Endothelial cell of umbilical vein (primary cell): Measurements from ENCODE around the gene EDRF1. TPM values are rescaled to one million over a fixed set of nuclear protein-coding genes. Genes with fewer than 3 reads are reported as not detected.

ENCODE experiments used
- BruUV-seq: library from RNA; stranded (reverse); fragments of 400-500 nt; replicated peaks from 2 replicates; lab custom pipeline; 2021; lab: Mats Ljungman, UMichigan
- CTCF ChIA-PET: fragments of 300-600, 350-600 bp; sonication (Branson Sonifier 250); formaldehyde crosslinking; loops from one replicate; lab custom pipeline; 2021; ENCODE audit warnings: antibody characterized with exemption, inconsistent platforms; lab: Charles Lee
- POLR2A ChIA-PET: fragments of 300-600, 350-600 bp; sonication (Branson Sonifier 250); formaldehyde crosslinking; loops from one replicate; lab custom pipeline; 2021; ENCODE audit warnings: antibody characterized with exemption, inconsistent platforms; lab: Charles Lee
- DNase-seq: peaks from one replicate; pipeline ENCODE4 v3.0.0-alpha.2; 2011; ENCODE audit warnings: low read depth, low spot score
- FAIRE-seq: peaks from 2 replicates; lab custom pipeline; 2011; peaks lifted over from hg19 to GRCh38; lab: Jason Lieb, UNC
- H2AFZ ChIP-seq: 2 replicates; pipeline ENCODE4 v1.6.0; 2012; ENCODE audit warnings: low read depth, low read length, control low read depth, inconsistent platforms
- H3K27ac ChIP-seq: 2 replicates; pipeline ENCODE4 v1.5.1; 2011; ENCODE audit warnings: low read depth, mild to moderate bottlenecking, control low read depth, low read length, moderate library complexity; ENCODE audit not compliant: insufficient read depth
- H3K27me3 ChIP-seq, 2 experiments: 2 replicates each; pipeline versions ENCODE4 v1.6.0 to v1.6.1; 2011; ENCODE audit warnings: low read length in 2 of 2, mixed read lengths in 1 of 2; ENCODE audit not compliant: control insufficient read depth in 2 of 2, insufficient read depth in 2 of 2
- H3K36me3 ChIP-seq, 2 experiments: 2 replicates in 1 of 2; 3 replicates in 1 of 2; pipeline ENCODE4 v1.5.1; 2011; ENCODE audit warnings: low read length in 2 of 2, mild to moderate bottlenecking in 1 of 2, moderate library complexity in 1 of 2; ENCODE audit not compliant: control insufficient read depth in 2 of 2, insufficient read depth in 2 of 2; ENCODE audit errors: extremely low read depth in 1 of 2
- H3K4me1 ChIP-seq: 3 replicates; pipeline ENCODE4 v1.5.1; 2011; ENCODE audit warnings: mild to moderate bottlenecking, low read length; ENCODE audit not compliant: control insufficient read depth, insufficient read depth; ENCODE audit errors: extremely low read depth
- H3K4me2 ChIP-seq: 2 replicates; pipeline ENCODE4 v1.6.1; 2011; ENCODE audit warnings: low read length, control low read depth, mixed read lengths; ENCODE audit not compliant: insufficient read depth
- H3K4me3 ChIP-seq, 3 experiments: fragments of 200-600 bp in 1 of 3; sonication (generic), shearing (Covaris generic) in 1 of 3; replicated peaks in 1 of 3; 2 replicates each; pipeline ENCODE4 v1.5.1; 2011 to 2016; ENCODE audit warnings: control low read depth in 3 of 3, low read length in 3 of 3, mild to moderate bottlenecking in 2 of 3, inconsistent platforms in 1 of 3, low read depth in 1 of 3, moderate library complexity in 1 of 3; ENCODE audit not compliant: insufficient read depth in 1 of 3
- H3K79me2 ChIP-seq: 2 replicates; pipeline ENCODE4 v1.6.0; 2012; ENCODE audit warnings: low read length, inconsistent platforms; ENCODE audit not compliant: control insufficient read depth, insufficient read depth
- H3K9ac ChIP-seq: replicated peaks from 2 replicates; pipeline ENCODE3; 2011; ENCODE audit warnings: low read length, control low read depth; ENCODE audit not compliant: insufficient read depth; ENCODE audit errors: extremely low read depth
- H3K9me1 ChIP-seq: replicated peaks from 3 replicates; pipeline ENCODE4 v1.6.0; 2011; ENCODE audit warnings: mild to moderate bottlenecking, low read length; ENCODE audit not compliant: control insufficient read depth, insufficient read depth; ENCODE audit errors: extremely low read depth
- H3K9me3 ChIP-seq: replicated peaks from 2 replicates; pipeline ENCODE4 v1.5.1; 2012; ENCODE audit warnings: low read length, inconsistent platforms; ENCODE audit not compliant: control insufficient read depth, insufficient read depth
- H4K20me1 ChIP-seq: replicated peaks from 2 replicates; pipeline ENCODE3; 2011; ENCODE audit warnings: mild to moderate bottlenecking, low read length; ENCODE audit not compliant: control insufficient read depth, insufficient read depth; ENCODE audit errors: extremely low read depth
- EZH2 ChIP-seq: IDR thresholded peaks from 2 replicates; pipeline ENCODE4 v1.6.1; 2012; ENCODE audit warnings: borderline replicate concordance, low read depth, mild to moderate bottlenecking, moderate library complexity, low read length, inconsistent platforms; ENCODE audit not compliant: severe bottlenecking
- FOS ChIP-seq: IDR thresholded peaks from 2 replicates; pipeline ENCODE4 v1.6.1; 2011; ENCODE audit warnings: mild to moderate bottlenecking, low read length, moderate library complexity, borderline replicate concordance; ENCODE audit not compliant: insufficient read depth
- GATA2 ChIP-seq: IDR thresholded peaks from 2 replicates; pipeline ENCODE4 v1.7.0; 2011; ENCODE audit warnings: low read depth, mild to moderate bottlenecking, moderate library complexity, mixed read lengths, low read length; ENCODE audit not compliant: insufficient read length, insufficient read depth
- JUN ChIP-seq: IDR thresholded peaks from 2 replicates; pipeline ENCODE4 v1.6.1; 2011; ENCODE audit warnings: borderline replicate concordance, low read depth; ENCODE audit not compliant: insufficient read length, insufficient read depth
- MYC ChIP-seq: IDR thresholded peaks from one replicate; pipeline ENCODE4 v1.6.1; 2011; ENCODE audit warnings: mild to moderate bottlenecking, low read depth, low read length
- POLR2A ChIP-seq: IDR thresholded peaks from 2 replicates; pipeline ENCODE4 v1.6.1; 2012; ENCODE audit warnings: low read depth, mild to moderate bottlenecking, control low read depth, low read length
- POLR2AphosphoS5 ChIP-seq: IDR thresholded peaks from 2 replicates; pipeline ENCODE4 v1.6.1; 2012; ENCODE audit warnings: low read depth, mild to moderate bottlenecking, control low read depth, low read length, moderate library complexity; ENCODE audit not compliant: insufficient read depth
- dilution Hi-C: fragments of 300-500 bp; cut with MboI; formaldehyde crosslinking; loops from one replicate; pipeline ENCODE4 v1.15.0; 2019; ENCODE audit warnings: low sequenced_read_pairs; ENCODE audit not compliant: extremely low pct_ligation_motif_present
- intact Hi-C: fragments of 100-400 bp; cut with micrococcal nuclease; formaldehyde crosslinking; loops from one replicate; pipeline ENCODE4 v1.10.0; 2022
- polyA plus RNA-seq, 4 experiments: library from polyadenylated mRNA; depleted of rRNA in 3 of 4; stranded (reverse) in 3 of 4; unstranded in 1 of 4; fragments of >200 nt; gene quantifications; 2 replicates each; pipeline versions ENCODE4 v1.2.1 to v1.2.3, GENCODE V29; 2011 to 2012; ENCODE audit warnings: missing spikeins in 1 of 4
- total RNA-seq: library from RNA; stranded (reverse); gene quantifications from 2 replicates; pipeline ENCODE4 v1.2.3, GENCODE V29; 2021
- TF ChIP-seq, protein P1 (sequence below): IDR thresholded peaks from 2 replicates; pipeline ENCODE4 v1.6.1; 2011; ENCODE audit not compliant: insufficient read depth, insufficient read length
- TF ChIP-seq, protein P2 (sequence below), 2 donors: IDR thresholded peaks; 1 replicate in 1 of 2; 2 replicates in 1 of 2; pipeline ENCODE4 v1.5.1; 2011; ENCODE audit warnings: low read length in 2 of 2, mild to moderate bottlenecking in 2 of 2, moderate library complexity in 2 of 2, control low read depth in 1 of 2, inconsistent platforms in 1 of 2, low read depth in 1 of 2; ENCODE audit not compliant: insufficient read depth in 1 of 2; ENCODE audit errors: extremely low read depth in 1 of 2

The EDRF1 gene
- total and polyA plus RNA-seq, 2 donors (not counting 3 experiments of a cell fraction or from before 2014, with no cell fraction given), result 11.6 to 27.8 TPM

DNA sequence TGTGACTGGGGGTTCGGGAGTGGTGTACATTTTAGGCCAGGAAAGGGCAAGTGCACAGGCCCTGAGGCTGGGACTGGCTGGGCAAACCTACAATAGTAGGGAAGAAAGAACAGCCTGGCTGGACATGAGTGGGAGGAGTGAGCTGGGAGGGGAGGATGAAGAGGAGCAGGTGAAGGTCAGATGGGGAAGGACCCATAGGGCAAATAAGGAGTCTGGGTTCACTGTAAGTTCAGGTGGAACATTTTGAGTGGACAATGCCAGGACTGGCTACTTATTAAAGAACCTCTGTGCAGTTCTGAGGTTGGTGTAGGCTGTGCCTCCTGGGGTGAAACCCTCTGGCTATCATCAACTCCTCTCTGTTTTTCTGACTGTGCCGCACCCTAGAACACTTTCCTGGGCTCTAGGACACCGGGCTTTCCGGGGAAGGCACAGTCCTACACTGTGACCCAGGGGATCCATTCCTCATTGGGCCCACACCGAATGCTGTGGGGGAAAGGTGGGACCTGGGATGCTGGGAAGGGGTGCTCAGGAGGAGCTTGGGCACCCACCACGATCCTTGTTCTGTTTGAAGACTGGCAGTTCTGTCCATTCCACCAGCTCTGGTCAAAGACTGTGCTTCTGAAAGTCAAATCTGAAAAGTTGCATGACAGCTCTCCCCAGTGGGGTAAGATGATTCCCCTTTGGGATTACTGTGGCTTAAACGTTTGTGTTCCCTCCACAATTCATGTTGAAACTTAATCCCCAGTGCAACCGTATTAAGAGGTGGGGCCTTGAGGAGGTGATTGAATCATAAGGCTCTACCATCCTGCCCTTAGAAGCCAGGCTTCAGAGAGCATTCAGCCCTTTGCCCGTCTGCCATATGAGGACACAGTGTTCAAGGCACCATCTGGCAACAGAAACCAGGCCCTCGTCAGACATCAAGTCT lies 60.2 kb downstream of the EDRF1 start:
- no TSS peak for BruUV-seq
- TF ChIP-seq FOS (no peak), POLR2AphosphoS5 (no peak), POLR2A (no peak), EZH2 (no peak), GATA2 (no peak), MYC (no peak), JUN (no peak)
- TF ChIP-seq, protein P1, sequence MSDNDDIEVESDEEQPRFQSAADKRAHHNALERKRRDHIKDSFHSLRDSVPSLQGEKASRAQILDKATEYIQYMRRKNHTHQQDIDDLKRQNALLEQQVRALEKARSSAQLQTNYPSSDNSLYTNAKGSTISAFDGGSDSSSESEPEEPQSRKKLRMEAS, result no peak
- TF ChIP-seq, protein P2, sequence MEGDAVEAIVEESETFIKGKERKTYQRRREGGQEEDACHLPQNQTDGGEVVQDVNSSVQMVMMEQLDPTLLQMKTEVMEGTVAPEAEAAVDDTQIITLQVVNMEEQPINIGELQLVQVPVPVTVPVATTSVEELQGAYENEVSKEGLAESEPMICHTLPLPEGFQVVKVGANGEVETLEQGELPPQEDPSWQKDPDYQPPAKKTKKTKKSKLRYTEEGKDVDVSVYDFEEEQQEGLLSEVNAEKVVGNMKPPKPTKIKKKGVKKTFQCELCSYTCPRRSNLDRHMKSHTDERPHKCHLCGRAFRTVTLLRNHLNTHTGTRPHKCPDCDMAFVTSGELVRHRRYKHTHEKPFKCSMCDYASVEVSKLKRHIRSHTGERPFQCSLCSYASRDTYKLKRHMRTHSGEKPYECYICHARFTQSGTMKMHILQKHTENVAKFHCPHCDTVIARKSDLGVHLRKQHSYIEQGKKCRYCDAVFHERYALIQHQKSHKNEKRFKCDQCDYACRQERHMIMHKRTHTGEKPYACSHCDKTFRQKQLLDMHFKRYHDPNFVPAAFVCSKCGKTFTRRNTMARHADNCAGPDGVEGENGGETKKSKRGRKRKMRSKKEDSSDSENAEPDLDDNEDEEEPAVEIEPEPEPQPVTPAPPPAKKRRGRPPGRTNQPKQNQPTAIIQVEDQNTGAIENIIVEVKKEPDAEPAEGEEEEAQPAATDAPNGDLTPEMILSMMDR (IDR thresholded peaks at IDR 0.05; ENCODE audit: extremely low read depth in 1 of 2, insufficient read depth in 1 of 2, low read depth in 1 of 2, low read length in 2 of 2), result no peak
- Histone ChIP-seq H3K27me3 (peaks cover 0 to 2% of the 10 kb centered on the region in 2 experiments), H3K27ac (no peak overlapping the region), H3K4me2 (no peak overlapping the region), H4K20me1 (no peaks in the 10 kb centered on the region), H3K9me3 (no peaks in the 10 kb centered on the region), H3K9ac (no peak overlapping the region), H3K4me1 (no peaks in the 10 kb centered on the region), H3K79me2 (no peaks in the 10 kb centered on the region), H2AFZ (no peak overlapping the region), H3K9me1 (no peaks in the 10 kb centered on the region), H3K36me3 (no peaks in the 10 kb centered on the region), H3K4me3 (no peak overlapping the region)
- ChIA-PET CTCF (no interaction called here), POLR2A (no interaction called here)
- no peak for FAIRE-seq
- dilution Hi-C loops (no loop called here), intact Hi-C loops (no loop called here)
- no peak for DNase-seq
